ENCODE data around the gene STARD3. TPM values are rescaled to one million over a fixed set of nuclear protein-coding genes. Genes with fewer than 3 reads are reported as not detected.

Gene STARD3
- total RNA-seq, 2 donors from 2014 or later: 60.3 to 60.5 TPM

GRCh38 chr17:39661744-39662541, 25.0 kb downstream of the STARD3 start:
- Histone ChIP-seq H3K27me3 (ENCODE audit: control insufficient read depth, insufficient read depth, low read length, poor library complexity, severe bottlenecking) (peaks cover 11% of the 10 kb centered on the region), H3K36me3 (ENCODE audit: control insufficient read depth, insufficient read depth, low read length) (peaks cover 11% of the 10 kb centered on the region), H3K4me1 (ENCODE audit: control insufficient read depth, insufficient read depth, low read length) (no peaks in the 10 kb centered on the region), H3K9ac (ENCODE audit: extremely low read depth, low read length, poor library complexity, severe bottlenecking) (no peak overlapping the region), H3K27ac (ENCODE audit: low read depth, low read length) (no peak overlapping the region), H3K9me3 (ENCODE audit: control insufficient read depth, low read length) (no peaks in the 10 kb centered on the region), H3K4me3 (ENCODE audit: low read length) (no peak overlapping the region)
- no peak overlapping the region for H3K27ac Mint-ChIP-seq
- TF ChIP-seq CTCF (conservative IDR thresholded peaks at IDR 0.05): no peak
- peaks cover 14% of the 10 kb centered on the region for H3K36me3 Mint-ChIP-seq (ENCODE audit: low read depth)
- no peak overlapping the region for H3K4me3 Mint-ChIP-seq
- DNase-seq: no peak
- H3K4me1 Mint-ChIP-seq: peaks cover 8% of the 10 kb centered on the region
- H3K9me3 Mint-ChIP-seq: no peaks in the 10 kb centered on the region
- WGBS, 2 experiments (ENCODE audit: insufficient coverage in 1 of 2, insufficient read length in 1 of 2): 89 to 100% methylated on average over 2 to 8 of the region's 8 CpGs
- peaks cover 23% of the 10 kb centered on the region for H3K27me3 Mint-ChIP-seq (ENCODE audit: insufficient read depth)

- Histone ChIP-seq H3K9me3 (ENCODE audit: control insufficient read depth, low read length) (no peaks in the 10 kb centered on the region), H3K27me3 (ENCODE audit: control insufficient read depth, insufficient read depth, low read length, poor library complexity, severe bottlenecking) (peaks cover 19% of the 10 kb centered on the region), H3K4me3 (ENCODE audit: low read length) (no peak overlapping the region), H3K4me1 (ENCODE audit: control insufficient read depth, insufficient read depth, low read length) (no peaks in the 10 kb centered on the region), H3K9ac (ENCODE audit: extremely low read depth, low read length, poor library complexity, severe bottlenecking) (no peak overlapping the region), H3K27ac (ENCODE audit: low read depth, low read length) (peak overlapping the region; percentile 29), H3K36me3 (ENCODE audit: control insufficient read depth, insufficient read depth, low read length) (peaks cover 11% of the 10 kb centered on the region)
- no peak for DNase-seq
- 89% methylated on average over 10 to 22 of the region's 22 CpGs for WGBS, 2 experiments (ENCODE audit: insufficient coverage in 1 of 2, insufficient read length in 1 of 2)
- Mint-ChIP-seq H3K27ac (no peak overlapping the region), H3K36me3 (ENCODE audit: low read depth) (peaks cover 13% of the 10 kb centered on the region), H3K4me1 (peaks cover 8% of the 10 kb centered on the region), H3K27me3 (ENCODE audit: insufficient read depth) (peaks cover 29% of the 10 kb centered on the region), H3K4me3 (no peak overlapping the region), H3K9me3 (no peaks in the 10 kb centered on the region)
- no peak for TF ChIP-seq CTCF (conservative IDR thresholded peaks at IDR 0.05)
These were observed 25.8 kb downstream of the STARD3 start for GRCh38 chr17:39662551-39663339.

GRCh38 chr17:39663340-39663687, 26.4 kb downstream of the STARD3 start:
- TF ChIP-seq CTCF (conservative IDR thresholded peaks at IDR 0.05): no peak
- no peak overlapping the region for H3K9ac ChIP-seq (ENCODE audit: extremely low read depth, low read length, poor library complexity, severe bottlenecking)
- H3K27ac ChIP-seq (ENCODE audit: low read depth, low read length): peak overlapping the region; percentile 29
- no peaks in the 10 kb centered on the region for H3K4me1 ChIP-seq (ENCODE audit: control insufficient read depth, insufficient read depth, low read length)
- no peak for DNase-seq
- Mint-ChIP-seq H3K4me1 (peaks cover 8% of the 10 kb centered on the region), H3K27me3 (ENCODE audit: insufficient read depth) (peaks cover 33% of the 10 kb centered on the region), H3K4me3 (no peak overlapping the region), H3K36me3 (ENCODE audit: low read depth) (peaks cover 11% of the 10 kb centered on the region), H3K9me3 (no peaks in the 10 kb centered on the region), H3K27ac (no peak overlapping the region)
- H3K4me3 ChIP-seq (ENCODE audit: low read length): no peak overlapping the region
- H3K9me3 ChIP-seq (ENCODE audit: control insufficient read depth, low read length): no peaks in the 10 kb centered on the region
- H3K27me3 ChIP-seq (ENCODE audit: control insufficient read depth, insufficient read depth, low read length, poor library complexity, severe bottlenecking): peaks cover 25% of the 10 kb centered on the region
- H3K36me3 ChIP-seq (ENCODE audit: control insufficient read depth, insufficient read depth, low read length): peaks cover 11% of the 10 kb centered on the region
- no CpG with 5 or more reads among the region's 4 CpGs for WGBS, 2 experiments (ENCODE audit: insufficient coverage in 1 of 2, insufficient read length in 1 of 2)
